ENCODE data around the gene PDZD4.

Gene PDZD4, protein sequence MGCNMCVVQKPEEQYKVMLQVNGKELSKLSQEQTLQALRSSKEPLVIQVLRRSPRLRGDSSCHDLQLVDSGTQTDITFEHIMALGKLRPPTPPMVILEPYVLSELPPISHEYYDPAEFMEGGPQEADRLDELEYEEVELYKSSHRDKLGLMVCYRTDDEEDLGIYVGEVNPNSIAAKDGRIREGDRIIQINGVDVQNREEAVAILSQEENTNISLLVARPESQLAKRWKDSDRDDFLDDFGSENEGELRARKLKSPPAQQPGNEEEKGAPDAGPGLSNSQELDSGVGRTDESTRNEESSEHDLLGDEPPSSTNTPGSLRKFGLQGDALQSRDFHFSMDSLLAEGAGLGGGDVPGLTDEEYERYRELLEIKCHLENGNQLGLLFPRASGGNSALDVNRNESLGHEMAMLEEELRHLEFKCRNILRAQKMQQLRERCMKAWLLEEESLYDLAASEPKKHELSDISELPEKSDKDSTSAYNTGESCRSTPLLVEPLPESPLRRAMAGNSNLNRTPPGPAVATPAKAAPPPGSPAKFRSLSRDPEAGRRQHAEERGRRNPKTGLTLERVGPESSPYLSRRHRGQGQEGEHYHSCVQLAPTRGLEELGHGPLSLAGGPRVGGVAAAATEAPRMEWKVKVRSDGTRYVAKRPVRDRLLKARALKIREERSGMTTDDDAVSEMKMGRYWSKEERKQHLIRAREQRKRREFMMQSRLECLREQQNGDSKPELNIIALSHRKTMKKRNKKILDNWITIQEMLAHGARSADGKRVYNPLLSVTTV

DNA sequence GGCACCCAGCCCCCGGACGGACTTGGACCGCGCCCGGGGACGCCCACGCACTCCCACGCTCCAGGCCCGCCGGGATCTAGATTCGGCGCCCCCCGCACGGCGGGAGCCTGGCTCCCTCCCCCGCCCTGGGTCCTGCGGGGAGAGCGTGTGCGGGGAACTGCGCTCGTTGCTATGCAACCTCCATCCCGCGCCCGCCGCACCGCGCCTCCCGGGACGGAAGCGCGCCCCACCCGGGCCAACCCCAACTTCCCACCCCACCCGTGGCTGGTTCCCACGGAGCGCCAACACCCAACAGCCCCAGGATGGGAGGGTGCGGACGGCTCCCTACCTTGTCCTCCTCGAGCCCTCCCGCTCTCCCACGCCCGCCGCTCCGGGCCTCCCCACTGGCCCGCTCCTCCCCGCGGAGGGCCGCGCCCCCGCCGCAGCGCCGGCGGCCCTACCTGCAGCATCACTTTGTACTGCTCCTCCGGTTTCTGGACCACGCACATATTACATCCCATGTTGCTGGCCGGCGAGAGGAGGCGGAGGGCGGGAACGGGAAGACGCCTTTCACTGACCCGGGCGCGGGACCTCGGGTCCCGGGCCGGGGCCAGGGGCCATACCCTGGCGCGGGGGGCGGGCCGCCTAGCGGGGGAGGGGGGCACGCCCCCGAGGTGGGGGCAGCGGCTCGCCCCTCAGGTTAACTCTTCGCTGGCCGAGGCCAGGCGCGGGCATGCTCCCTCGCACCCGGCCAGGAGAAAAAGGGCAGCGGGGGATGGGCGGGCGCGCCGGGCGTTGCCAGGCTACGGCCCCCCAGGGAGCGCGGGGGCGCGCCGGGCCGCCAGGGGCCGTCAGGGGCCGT lies at the start of gene PDZD4:
Gene PDZD4, minus strand, starts transcription at position 746 of the 841 bp plus-strand sequence. Its CDS starts 246 bp downstream, at position 500.
- no peak for DNase-seq

DNA sequence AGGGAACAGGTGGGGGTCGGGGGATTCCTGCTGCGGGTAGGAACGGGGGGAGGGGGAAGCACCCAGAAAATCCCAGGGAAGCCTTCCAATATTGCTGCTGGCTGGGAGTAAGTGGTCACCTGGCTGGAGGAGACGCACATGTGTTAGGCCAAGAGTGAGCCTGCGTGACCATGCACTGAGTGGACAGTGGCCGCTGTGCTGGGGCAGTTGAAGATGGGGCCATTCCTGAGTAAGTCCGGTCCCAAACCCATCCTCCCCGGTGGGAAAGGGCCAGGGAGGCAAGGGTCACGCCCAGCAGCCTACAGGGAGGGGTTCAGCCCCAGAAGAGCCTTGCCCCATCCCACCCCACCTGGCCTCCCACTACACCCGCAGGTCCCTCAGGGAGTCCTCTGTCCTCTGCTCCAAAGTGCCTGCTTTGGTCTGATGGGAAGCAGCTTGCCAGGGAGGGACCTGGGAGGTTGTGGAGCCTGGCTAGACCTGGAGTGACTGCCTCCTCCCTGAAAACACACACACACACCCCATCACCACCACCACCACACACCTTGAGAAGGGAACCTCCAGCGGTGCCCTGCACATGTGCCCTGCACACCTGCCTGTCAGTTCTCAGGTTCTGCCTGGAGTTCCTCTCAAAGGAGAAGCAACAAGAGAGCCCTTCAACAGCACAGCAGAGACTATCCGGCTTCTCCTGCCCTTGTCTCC lies 49.5 kb upstream of the PDZD4 start:
- DNase-seq = no peak

DNA sequence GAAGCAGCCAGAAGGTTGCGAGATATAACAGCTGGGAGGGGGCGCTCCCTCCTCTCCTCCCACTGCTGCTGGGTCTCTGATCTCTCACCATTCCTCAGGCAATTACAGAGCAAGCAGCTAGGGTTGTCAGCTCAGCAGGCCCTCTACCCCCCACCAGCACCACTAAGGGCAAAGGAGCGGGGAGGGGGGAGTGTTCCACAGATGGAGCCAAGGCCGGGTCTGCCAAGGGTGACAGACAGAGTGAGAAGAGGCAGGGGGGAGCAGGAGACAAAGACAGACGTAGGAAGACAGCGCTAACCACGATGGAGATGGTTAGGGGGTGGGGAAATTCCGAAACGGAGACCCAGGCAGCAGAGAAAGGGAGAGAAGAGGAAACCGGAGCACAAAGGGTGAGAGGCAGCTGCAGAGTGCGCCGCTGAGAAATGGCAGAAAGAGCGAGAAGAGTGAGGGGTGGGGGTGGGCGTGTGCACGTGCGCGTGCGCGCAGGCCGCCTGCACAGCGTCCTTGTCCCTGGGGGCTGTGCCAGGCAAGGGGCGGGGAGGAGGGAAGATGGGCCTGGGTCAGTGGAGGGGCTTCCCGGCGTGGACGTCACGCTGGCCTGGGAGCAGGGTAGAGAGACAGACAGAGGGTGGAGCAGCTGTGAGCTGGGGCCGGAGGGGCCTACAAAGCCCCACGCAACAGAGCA lies 48.8 kb upstream of the PDZD4 start:
- no peak for DNase-seq

DNA sequence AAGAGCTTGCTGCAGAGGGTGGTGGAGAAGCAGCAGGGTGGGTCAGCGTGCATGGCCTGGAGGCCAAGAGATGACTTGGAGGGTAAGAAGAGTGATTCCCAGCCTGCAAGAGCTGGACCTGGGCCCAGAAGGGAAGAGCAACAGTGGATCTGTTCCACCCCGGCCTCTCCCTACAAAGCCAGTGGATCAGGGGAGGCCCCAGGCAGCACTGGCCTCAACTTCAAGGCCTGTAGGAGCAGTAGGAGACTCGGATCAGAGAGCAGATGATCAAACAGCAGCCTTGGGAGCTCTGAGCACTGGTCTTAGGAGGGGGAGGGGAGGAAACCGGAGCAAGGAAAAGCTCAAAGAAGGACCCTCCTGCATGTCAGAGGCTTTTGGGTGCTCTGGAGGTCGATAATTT lies 48.0 kb upstream of the PDZD4 start:
- DNase-seq = no peak

DNA sequence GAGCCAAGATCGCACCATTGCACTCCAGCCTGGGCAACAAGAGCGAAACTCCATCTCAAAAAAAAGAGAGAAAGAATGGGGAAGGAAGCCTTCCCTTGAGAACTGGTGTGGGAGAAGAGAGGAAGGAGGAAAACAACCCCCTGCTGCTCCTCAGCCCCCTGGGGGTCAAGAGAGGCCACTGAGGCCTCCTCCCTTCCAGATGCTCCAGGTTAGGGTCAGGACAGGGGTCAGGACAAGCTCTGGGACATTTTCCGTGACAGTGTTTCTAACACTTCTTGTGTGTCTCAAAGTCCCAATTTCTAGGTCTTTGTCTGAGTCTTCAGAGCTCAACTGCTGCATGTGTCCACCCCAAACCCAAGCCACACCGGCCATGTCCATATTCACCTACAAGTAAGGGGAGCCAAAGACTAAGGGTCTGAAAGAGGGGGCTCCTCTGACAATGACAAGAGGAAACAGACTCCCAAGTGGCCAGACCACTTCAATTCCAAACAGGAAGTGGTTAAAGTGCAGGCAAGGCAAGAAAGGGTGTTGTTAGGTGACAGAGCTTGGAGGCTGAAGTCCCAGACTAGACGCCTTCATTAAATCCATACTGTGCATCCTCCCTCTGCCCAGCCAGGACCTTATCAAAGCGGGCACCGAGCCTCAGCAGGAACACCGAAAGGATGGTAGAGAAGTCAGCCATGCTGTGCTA lies 47.4 kb upstream of the PDZD4 start:
- no peak for DNase-seq

DNA sequence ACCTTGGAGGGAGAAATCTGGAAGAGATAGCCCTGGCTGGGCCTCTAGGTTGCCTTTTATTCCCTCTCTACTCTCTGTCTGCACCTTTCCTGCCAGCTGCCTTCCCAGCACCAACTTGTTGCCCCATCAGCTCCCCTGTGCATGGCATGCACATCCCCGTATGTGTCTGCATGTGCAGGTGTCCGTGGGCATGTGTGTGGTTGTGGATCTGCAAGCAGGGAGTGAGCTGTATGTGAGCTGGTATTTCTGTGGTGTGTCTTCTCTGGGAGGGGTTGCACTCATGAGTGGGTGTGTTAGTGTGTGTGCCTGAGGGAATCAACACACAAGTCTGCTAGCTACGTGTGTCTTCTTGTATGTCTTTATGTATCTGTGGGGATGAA lies 45.8 kb upstream of the PDZD4 start:
- no peak for DNase-seq

DNA sequence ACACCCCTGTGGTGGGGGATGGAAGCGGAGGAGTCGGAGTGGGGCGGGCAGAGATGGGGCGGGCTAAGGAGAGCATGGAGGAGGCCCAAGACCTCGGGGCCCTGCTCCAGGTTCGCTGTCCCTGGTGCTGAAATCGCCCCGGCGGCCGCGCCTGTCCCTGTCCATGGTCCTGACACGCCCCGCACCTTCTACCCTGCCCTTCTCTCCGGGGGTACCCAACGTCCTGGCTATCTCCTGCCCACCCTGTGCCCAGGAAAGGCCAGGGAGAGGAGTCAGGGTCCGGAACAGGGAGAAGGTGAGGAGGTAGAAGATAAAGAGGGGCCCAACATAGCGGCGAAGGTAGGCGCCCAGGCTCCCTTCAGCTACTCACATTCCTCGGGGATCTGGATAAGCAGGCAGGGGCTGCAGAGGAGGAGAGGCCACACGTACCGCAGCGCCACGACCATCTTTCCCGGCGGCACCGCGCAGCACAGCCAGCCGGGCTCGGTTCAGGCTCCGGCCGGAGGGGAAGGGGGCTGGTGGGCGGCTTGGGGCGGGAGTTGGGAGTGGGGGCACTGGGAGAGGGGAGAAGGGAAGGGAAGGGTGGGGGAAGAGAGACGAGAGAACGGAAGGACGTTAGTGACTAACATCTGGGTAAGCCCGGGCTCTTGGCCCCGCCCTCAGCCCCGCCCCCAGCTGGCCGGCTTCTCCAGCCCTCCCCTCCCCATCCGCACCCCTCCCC lies 45.2 kb upstream of the PDZD4 start:
- DNase-seq = peak; percentile 14

DNA sequence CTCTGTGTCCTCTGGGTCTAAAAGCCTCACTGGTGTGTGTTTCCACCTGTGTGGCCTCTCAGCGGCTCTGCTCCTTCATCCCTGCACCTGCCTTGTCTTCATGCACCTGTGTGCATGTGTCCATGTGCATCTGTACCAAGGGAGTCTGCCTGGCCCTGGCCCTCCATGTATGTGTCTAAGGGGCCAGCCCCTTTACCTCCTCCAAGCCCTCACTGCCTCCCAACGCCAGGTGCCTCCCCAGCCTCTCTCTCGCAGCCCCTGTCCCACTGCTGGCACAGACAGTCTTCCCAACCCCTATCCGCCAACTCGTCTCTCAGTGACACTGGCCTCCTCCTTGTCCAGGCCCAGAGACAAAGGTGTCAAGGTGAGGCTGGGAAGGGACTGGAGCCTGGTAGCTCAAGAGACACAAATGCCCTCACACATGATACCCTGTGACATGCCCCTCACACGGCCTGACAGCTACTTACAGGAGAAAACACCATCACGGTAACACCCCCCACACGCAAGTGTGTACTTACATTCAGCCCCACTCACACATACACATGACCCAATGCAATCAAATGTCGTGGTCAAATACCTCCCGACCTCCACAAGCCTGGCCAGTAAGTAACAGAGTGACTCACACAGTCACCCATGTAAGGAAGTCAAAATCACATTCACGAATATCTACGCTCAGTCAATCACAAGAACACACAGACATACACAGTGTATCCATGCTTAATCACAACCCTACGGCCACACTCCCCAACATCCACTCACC lies 44.2 kb upstream of the PDZD4 start:
- no peak for DNase-seq

DNA sequence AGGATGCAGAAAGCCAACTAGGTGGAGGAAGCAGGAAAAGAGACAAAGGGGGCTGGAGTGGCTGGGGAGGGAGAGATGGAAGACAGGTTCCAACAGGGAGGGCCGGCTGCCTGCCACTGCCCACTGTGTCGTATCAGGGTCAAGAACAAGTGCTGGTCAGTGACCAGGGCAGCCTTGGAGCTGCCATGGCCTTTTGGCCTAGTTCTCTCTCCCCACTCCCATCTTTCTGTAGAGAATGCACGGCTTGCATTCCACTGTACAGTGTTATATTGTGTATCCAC lies 43.7 kb upstream of the PDZD4 start:
- no peak for DNase-seq

DNA sequence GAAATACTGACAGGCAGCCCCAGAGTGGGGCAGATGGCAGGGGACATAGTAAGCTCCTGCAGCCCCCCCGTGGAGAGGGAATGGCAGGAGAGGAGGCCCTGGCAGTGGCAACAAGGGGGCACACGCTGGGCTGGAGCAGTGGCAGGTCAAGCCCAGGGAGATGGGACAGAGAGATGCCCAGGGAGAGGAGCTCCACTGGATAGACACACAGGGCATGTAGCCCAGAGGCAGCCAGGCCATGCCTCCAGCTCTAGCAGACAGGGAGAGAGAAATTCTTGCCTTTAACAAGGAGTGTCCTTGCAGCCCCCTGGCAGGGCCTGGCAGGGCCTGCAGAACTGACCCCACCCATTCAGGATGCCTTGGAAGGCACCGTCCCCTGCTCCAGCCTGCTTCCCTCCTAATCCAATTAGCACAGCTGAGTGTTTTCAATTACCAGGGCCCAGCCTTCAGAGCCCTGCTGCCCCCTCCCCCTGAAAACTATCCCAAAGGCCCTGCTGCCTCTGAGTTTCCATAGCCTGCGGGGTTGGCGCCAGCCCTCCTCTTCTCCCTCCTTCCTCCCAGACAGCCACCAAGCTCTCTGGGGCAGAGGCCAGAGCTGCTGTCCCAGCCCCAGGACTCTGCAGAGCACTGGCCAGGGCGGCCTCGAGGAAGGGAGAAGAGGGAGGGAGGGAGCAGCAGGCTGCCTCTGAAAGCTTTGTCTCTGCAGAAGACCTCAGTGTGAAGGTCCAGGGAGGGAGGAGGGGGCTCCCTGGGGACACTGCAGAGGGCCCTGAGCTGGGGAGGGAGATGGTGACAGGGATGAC lies 43.1 kb upstream of the PDZD4 start:
- DNase-seq = no peak

DNA sequence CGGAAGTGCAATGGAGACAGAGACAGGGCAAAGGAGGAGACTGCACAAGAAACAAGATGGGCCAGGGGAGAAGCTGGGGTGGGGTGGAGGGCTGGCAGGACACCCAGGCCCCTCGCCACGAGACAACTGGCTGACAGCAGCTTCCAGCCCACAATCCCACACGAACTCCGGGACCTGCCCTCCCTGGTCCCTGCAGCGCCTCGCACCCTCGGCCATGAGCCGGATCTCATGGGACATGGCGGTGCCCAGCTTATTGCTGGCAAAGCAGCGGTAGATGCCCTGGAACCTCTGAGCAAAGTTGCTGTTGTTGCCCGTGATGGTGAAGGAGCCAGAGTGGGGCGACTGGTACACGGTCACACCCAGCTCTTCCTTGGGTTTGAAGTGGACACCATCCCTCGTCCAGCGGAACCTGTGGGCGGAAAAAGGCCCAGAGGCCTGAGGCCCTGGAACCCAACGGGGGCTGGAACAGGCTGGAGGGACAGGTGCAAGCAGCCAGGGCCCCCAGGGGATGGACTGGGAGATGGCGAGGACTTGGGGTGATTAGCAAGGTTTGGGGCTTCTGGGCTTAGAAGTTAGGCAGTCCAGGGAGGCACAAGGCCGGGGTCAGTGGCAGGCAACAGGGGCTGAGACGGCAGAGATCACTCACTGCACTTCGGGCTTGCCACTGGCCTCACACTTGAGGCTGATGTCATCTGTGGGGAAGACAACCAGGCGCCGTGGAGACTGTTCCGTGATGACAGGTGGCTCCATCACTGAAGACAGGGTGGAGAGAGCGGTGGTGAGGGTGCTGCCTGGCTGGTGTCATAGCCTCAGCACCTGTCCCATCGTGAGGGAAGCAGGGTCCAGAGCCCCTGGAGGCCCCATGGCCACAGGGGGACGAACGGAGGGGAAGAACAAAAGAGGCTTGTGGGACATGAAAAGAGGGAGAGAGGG lies 41.9 kb upstream of the PDZD4 start:
- no peak for DNase-seq

DNA sequence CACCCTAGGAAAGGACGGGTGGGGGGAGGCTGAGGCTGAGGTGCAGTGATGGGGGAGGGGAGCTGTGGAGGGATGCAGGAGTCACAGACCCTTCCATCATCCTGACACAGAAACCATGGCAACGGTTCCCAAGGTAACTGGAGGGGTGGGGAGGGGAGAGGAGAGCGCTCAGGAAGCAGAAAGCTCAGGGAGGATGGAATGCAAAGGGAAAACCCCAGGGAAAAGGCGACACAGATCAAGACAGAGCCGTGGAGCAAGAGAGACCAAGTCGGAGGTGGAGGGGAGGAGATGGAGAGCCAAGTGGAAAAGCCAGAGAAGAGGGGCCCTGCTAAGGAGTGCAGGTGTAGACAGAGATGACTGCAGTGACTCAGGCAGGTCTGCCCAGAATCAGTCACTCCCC lies 41.1 kb upstream of the PDZD4 start:
- no peak for DNase-seq

DNA sequence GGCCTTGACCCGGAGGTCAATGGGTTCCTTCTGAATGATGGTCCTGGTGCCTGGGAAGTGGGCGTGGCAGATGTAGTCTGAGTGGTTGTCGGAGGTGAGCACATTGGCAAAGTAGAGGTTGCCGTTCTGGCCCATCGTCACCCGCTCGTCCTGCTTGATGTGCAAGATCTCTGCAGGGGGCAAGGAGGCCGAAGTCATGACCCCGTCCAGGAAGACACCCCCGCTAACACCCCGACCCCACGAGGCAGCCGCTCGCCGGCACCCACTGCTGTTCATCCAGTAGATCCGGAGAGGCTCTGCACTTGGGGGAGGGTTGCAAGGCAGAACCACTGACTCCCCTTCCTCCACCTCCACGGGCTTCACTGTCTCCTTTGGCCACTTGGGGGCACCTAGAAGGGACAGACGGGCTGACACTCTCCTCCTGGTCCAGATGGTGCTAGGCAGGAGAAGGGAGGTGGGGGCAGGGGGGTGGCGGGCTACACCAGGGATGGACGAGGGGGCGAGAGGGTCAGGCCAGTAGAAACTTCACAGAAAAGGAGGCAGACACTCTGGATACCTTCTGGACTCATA lies 40.5 kb upstream of the PDZD4 start:
- DNase-seq = no peak

DNA sequence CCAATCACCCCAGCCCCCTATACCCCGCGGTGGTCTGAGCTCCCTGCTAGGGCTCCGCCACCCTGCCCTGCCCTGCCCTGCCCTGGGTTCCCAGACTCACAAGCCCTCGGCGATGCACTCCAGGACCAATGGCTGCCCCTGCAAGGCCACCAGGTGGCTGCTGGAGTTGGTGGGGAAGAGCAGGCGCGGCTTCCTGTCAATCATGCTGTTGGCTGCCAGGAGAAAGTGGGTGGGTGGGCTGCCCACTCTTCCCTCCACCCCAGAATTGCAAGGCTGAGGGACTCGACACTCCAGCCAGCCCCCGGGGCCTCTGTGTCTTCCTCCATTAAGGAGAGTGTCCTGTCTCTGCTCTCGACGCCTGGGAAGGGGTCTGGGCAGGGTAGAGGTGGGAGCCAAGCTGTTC lies 39.9 kb upstream of the PDZD4 start:
- DNase-seq = no peak

DNA sequence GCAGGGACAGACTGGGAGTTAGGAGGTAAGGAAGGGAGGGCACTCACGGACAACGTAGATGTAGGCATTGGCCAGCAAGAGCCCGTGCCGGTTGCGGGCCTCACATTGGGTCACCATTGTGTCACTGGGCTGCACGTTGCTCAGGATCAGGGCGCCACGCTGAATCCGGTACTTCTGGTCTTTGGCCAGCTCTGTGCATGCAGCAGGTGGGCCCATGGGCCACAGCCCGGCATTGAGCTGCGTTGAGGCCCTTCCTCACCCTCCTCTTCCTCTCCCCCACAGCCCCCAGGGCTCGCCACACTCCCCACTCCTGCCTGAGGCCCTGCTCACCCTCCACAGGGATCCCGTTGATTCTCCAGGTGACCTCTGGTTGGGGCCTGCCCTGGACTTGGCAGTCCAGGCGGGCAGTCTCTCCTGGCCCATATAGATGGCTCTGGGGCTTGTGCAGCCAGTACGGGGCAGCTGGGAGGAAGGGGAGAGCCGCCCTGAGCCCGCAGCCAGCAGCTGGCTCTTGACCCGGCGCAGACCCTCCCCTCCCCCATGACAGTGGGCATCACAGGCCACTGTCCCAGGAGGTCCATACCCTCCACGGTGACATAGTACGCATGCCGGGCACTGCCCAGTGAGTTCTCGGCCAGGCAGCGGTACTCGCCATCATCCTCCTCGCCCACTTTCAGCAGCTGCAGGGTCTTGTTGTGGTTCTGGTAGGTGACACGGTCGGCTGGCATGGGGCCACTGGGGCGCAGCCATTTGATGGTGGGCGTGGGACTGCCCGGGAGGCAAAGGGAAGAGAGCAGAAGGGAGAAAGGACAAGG lies 39.3 kb upstream of the PDZD4 start:
- no peak for DNase-seq

DNA sequence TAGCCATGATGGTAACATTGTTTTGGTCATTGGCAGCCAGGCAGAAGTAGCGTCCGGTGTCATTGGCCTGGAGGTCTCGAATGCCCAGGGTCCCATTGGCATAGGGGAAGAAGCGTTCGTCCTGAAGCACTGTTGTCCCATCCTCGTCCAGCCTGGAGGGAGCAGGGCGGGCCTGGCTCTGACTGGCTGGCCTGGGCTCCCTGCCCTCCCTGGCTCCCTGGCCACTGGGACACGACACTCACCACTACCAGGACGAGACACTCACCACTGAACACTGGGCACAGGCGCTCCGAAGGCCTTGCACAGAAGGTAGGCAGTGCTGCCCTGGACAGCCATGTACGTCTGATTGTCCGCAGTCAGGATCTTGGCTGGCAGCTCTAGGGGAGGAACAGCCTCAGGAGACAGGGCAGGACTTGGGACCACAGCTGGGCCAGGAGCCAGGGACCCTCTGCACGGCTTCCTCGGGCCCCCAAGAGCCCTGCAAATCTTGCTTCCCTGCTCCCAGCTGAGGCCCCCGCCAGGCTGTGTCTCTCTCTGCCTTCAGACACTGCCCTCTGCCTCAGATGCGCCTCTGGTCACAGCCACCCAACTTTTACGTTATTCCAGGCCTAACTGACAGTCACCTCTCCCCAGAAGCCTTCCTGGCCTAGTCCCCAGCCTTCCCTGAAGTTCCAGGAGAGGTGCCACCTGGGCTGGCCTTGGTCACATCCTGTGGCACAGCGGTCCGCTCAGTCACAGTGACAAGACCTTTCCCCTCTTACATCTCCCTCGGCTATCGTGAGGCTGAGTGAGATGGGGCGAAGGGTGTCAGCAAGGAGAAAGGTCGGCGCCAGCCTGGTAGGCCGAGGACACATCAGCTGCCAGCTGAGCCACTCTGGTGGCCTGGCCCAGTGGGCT lies 38.5 kb upstream of the PDZD4 start:
- no peak for DNase-seq
